Measurements from ENCODE around the gene EEF1E1.
A peak's percentile ranks its signal among the peaks of the same experiment; 100 is the strongest.

Gene EEF1E1

DNA sequence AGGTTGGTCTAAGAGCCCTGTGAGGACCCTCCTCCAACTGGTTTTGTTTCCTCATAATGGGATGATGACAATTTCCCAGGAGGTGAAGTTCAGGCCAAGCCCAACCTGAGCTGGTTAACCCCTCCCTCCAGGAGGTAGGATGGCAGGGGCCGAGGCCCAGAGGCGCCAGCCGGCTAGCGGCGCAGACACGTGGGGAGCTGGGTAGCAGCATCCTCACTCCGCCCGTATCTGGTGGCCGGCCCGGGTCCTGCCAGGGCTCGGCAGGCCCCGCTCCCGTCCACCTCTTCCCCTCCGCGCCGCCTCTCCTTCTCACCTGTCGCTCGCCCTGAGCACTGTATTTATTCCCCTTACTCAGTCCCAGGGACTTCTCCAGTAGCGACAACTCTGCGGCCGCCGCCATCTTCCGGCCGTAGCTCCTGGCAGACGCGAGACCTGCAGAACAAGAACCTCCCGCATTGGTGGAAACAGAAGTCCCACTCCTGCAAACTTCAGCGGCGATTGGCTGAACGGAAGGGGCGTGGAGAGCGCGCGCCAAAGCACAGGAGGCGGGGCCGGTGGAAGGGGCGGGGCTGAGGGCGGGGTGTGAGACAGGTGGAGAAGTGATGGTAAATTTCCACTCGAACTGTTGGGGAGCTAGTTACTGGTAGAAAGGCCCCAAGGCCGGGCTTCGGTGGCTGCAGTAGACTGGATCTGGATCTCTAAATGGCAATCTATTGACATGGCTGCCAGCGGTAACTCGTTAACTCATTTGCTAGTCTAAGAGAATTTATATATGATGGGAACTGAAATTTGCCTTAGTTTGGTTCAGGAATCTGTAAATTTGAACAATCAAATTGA lies at the start of gene EEF1E1:
EEF1E1 (minus strand) TSS at position 427 of the 837 bp plus-strand sequence; CDS start at position 400, 27 bp downstream.
- peak; percentile 98 for DNase-seq (ENCODE audit: low spot score)

DNA sequence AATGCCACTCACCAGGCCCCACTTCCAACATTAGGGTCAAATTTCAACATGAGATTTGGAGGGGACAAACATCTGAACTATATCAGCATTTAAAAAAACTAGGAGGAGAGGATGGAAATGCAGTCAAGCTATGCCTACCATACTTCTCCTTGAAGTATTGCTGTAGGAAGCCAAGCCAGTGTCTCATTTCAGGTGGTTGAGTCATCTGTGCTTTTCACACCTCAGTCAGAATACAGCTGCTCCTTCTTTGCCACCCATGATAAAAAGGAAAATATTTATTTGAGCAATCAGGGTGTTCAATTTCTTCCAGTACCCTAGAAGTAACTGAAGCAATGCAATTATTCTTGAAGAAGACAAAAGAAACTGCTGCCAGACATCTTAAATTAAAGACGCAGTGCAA lies 47.0 kb upstream of the EEF1E1 start:
- DNase-seq (ENCODE audit: low spot score) = no peak

DNA sequence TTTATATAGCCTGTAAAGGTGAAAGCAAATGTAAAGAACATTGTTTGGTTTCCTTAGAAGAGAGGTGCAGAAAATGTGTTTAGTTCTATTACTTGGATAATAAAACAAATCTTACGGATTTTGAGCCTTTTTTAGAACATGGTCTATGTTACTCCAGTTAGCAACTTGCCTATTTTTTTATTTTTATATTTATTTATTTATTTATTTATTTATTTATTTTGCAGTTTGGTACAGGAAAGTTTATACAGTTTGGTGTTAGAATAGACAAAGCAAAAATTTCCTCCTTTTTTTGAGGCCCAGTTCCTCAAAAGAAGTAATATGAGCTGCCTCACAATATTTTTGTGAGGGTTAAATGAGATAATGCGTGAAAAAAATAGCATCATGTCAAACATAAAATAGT lies 41.6 kb upstream of the EEF1E1 start:
- no peak for DNase-seq (ENCODE audit: low spot score)

DNA sequence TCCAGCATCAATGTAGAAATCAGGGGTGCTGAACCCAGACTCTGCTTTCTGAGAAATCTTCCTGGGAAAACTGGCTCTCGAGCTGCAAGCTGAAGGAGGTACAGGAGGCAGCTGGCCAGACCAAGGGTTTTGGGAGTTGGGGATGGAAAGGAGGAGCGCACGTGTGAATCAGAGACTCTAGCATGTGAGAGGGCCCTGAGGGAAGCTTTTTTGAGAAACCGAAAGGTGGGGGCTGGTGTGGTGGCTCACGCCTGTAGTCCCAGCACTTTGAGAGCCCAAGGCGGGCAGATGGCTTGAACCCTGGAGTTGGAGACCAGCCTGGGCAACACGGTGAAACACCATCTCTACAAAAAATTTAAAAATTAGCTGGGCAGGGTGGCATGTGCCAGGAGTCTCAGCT lies 37.1 kb upstream of the EEF1E1 start:
- DNase-seq (ENCODE audit: low spot score) = no peak

DNA sequence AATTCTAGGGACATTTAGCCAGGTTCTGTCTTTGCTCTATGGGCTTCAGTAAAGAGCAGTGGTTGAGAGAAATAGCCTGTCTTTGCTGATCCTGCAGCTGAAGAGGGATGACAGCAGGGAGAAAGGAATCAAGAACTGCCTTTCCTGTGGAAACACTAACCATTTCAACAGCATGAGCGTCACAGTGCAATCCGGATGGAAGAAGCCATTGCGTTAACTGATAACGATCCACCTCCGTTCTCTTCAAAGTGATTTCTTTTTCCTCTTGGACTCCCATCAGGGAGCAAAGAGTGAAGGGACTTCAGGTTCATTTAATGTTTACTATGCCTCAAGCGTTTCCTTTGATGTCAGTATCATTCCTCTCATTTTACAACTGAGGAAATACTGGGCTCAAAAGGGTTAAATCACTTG lies 35.2 kb upstream of the EEF1E1 start:
- DNase-seq (ENCODE audit: low spot score) = no peak

DNA sequence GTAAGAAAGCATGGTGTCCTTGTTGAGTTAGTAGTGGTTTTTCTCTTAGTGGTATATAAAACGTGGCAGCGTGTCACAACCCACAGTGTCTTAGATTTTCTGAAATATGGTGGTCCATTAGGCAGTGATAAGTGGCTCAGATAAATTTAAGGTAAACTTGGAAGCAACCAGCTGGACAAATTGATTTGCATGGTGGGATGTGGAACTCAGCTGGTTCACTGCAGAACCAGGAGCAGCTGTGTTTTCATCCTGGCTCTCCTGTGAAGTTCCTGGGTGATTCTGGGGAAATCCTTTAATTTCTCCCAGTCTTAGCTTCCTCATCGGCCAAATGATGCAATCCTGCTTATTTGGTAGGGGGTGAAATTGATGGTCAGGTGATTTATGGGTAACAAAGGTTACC lies 32.9 kb upstream of the EEF1E1 start:
- DNase-seq (ENCODE audit: low spot score) = no peak

DNA sequence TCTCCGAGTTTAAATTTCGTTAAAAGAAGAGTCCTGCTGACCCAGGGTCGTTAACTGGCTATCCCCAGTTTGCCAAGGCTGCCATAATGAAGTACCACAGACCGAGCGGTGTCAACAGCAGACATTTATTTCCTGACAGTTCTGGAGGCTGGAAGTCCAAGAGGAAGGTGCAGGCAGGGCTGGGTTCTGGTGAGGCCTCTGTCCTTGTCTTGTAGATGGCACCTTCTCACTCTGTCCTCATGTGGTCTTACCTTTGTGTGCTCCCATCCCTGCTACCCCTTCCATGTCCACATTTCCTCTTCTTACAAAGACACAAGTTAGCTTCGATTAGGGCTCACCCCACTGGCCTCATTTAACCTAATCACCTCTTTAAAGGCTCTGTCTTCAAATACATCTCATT lies 29.8 kb upstream of the EEF1E1 start:
- DNase-seq (ENCODE audit: low spot score) = no peak

DNA sequence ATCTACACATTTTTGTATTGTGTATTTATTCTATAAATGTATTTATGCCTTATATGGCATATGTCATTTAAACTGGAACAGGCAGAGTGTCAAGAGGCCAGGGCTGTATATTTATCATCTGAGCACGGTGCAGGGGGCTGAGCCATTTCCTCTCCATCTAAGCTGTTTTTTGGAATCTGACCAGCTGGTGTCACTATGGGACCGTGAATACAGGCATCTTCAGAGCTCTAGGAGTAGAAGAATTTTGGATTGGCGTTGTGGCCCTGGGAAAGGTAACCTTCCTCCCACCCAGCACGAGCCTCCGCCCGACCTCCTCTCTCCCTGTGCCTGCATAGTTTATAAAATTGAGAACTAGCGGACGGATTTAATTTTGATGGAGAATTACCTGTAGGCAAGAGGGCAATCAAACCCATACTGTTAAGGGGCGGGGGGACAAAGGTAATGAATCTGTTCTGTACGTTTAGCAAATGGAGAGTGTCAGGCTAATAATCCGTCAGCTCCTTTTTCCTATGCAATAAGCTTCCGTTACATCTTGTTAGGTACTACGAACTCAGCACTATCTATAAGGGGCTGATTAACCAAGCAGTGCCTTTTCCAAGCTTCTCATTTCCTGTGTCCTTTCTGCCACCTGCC lies 29.0 kb upstream of the EEF1E1 start:
- DNase-seq (ENCODE audit: low spot score) = peak; percentile 77

DNA sequence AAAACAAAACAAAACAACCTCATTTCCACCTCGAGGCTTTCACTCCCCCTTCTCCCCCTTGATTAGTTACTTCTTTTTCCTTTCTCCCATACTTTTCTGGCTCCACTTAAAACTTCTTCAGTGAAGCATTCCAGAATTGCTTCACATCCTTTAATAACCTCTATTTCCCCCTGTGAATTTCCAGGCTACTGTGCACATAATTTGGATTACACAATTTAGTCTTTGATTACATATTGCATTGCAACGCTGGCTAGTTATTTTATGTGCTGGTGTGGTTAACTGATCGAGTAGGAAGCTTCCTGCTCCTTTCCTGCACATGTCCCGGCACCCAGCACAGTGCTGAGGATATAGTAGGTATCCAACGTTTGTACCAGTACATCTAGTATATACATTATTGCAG lies 28.1 kb upstream of the EEF1E1 start:
- no peak for DNase-seq (ENCODE audit: low spot score)

DNA sequence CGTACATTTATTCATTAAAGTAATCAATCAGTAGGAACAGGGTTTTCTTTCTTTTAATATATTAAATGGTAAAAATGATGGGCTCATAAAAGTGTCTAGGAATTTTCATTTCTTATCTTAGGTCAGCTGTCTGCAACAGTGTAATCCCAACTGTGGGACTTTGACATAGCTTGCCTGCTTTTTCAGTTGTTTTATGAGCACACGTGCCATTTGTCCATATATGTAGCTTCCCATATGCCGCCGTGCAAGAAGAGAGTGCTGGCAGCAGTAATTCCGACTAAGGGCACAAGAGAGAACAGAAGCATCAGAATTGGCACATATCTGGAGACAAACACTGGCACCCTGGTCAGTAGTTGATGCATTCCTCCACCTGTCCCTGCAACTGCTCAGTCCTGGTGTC lies 20.9 kb upstream of the EEF1E1 start:
- no peak for DNase-seq (ENCODE audit: low spot score)

DNA sequence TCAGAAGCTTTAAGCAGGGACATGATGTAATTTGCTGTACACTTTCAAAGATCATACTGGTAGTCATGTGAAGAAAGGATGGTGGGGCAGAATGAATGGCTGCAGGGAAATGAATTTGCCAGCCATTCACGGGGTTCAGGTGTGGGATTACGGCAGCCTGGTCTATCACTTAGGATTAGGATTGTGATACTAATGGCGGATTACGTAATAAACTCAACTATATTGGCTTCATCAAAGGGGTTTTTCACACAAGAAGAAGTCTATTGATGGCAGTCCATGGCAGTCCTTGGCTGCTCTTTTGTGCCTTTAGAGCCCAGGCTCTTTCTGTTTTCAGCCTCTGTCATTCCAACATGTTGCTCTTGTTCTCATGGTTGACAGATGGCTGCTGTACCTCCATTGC lies 12.6 kb upstream of the EEF1E1 start:
- no peak for DNase-seq (ENCODE audit: low spot score)

DNA sequence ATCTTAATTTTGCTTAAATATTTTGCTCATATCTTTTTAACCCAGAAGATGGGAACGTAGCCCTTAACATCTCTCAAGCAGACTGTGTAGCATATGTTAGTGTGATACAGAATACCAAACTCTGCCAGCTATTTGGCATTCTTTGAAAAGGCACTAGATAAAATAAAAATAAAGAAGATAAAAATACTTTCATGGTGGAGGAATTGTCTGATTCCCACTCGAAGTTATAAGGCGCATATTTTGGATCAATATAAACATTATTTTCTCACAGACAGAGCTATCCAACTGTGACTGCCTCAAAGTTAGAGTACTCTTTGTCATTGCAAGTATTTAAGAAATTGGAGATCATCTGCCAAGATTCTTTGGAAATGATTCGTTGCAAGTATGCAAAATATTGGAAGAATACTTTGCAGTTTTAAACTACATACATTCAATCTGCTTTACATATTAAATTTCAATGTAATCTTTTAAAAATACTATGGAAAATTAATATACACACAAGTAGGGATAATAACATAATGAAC lies 10.8 kb upstream of the EEF1E1 start:
- peak; percentile 21 for DNase-seq (ENCODE audit: low spot score)

DNA sequence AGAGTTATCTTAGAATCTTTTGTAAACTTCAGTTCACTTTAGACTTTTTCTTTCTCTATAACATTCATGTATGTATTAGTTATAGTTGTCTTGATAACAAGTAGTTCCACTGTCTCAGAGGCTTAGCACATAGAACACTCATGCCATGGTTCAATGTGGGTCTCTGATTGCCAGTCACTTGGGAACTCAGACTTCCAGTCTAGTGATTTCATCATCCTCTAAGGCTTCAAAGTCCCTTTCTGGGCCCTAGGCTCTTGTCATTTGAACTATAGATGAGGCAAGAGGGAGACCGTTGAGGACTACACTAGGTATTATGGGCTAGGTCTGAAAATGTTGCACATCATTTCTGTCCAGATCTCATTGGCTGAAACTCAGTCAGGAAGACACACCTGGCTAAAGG lies 8.4 kb upstream of the EEF1E1 start:
- no peak for DNase-seq (ENCODE audit: low spot score)

DNA sequence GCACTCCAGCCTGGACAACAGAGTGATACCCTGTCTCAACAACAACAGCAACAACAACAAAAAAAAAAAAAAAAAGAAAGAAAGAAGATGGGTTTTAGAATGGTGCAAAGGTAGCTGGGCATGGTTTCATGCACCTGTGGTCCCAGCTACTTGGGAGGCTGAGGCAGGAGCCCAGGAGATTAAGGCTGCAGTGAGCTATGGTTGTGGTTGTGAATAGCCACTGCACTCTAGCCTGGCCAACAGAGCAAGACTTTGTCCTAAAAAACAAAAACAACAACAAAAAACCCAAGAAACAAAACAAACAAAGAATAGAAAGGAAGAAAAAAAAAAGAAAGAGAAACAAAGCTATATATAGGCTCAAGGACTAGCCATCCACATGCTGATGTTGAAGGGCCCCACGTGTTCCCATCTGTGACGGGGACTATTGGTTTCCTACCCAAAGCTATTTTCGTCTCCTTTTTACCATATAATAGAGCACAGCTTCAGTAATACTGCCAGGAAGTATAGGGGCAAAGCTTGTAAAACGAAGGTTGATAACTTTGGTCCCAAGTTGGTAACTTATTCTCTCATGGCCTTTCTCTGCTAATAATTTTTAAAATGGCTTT lies 7.9 kb upstream of the EEF1E1 start:
- no peak for DNase-seq (ENCODE audit: low spot score)

DNA sequence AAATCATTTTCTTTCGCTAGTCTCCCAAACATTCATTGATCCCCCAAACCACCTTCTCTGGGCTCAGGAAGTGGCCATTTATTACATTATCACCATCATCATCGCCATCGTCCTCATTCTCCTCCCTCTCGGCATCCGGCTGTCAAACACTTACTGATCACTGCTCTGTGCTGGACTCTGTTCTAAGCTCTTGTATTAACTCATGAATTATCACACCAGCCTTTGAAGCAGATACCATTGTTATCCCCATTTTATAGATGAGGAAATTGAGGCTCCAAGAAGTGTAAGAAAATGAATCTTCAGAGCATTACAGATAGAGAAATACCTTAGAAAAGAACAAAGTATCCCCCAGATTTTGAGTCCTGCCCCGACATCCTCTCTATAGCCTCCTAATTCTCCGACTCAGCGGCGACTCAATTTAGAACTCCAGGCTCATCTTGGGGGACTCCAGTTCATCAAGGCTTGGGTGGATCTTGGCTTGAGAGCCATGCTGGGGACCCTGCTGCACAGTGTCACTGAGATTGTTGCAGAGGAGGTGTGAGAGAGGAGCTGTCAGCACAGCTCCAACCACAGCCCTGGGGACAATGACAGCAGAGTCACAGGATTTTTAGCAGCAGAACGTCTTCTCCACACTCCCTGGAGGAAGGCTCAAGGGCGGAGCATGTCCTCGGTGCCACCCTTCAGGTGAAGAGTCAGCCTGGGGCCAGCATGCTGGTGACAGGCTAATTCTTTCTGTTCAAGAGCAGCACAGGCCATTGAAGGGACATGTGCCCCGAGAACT lies 6.6 kb upstream of the EEF1E1 start:
- DNase-seq (ENCODE audit: low spot score) = no peak

DNA sequence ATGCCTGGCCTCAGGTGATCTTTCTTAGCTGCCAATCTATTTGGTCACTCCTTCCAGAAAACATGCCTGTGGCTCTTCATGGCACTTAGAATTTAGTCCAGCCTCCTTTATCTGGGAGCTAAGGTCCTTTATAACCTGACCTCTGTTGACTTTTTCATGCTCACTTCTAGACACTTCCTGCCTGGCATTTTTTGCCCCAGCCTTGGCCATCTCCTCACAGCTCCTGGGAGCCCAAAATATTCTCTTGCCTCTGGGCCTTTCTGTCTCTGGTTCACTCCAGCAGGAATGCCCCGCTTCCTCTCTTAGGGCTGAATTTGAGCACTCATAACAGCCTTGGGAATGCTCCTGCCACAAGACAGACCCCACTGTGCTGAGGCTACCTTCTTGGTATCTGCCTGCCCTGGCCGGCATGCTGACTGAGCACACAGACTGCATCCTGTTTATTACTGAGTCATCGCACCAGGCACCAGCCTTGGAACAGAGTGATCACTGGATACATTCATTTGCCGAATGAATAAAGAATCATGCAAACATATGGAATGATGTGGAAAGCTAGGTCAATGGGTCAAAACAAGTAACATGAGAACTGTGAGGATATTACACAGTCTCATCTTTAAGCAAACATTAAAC lies 5.8 kb upstream of the EEF1E1 start:
- peak; percentile 89 for DNase-seq (ENCODE audit: low spot score)

DNA sequence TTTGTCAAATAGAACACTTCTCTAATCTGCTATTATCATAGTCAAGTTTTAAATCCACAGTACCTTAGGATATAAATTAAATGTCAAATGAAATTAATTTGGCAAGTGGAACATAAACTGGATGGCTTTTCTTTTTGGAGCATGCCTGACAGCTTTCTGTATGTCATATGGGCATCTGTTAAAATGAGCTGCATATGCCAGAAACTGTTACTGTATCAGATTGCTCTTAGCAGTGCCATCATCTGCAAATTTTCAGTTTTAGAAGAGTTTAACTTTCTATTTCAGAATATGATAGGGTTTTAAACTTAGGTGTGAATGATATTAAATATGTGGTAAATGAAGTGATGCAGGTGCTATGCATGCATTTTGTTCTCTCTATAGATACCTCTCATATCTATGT lies 3.4 kb upstream of the EEF1E1 start:
- DNase-seq (ENCODE audit: low spot score) = no peak

DNA sequence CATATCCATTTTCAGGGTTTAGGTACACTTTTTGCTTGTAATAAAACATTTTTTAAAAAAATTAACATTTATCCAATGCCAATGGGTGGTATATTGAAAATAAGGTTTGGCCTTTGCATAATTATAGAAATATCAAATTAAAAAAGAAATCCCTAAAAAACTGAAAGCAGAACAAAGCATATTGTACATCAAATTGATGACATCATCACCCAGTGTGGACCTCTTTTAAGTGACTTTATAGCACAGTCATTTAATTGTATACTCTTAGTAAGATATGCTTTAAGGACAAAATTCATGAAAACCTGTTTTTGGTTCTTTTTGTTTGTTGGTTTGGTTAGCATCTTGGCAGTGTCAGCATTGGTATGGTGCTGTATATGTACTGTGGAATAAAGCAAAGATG lies 1.4 kb upstream of the EEF1E1 start:
- DNase-seq (ENCODE audit: low spot score) = no peak

DNA sequence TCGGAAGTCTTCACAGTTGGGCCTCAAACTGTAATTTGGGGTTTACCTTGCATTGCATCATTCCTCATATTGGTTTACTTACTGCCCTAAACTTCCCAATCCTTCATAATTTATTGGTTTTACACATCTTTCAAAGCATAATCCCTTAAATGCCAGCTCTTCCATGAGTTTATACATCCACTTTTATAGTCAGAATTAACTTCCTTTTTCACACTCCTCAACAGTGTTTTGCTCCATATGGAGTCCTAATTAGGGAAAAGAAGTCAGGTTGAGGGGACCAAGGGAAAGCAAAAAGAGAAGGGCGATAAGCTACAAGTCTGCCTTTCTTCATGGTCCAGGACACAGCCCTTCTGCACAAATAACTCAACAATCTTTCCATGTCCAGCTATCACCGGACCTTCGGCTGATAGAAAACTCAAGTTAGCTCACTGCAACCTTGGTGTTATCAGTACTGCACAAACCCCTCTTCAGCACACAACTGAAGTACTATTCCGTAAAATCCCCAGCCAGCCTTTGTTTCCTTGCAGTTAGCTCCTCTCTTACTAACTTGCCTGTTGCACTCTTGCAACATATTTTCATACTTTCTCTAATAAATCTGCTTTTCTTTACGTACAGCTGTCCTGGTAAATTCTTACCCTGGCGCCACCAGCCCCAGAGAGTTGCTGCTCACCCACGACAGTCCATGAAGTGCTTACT lies 2.0 kb downstream of the EEF1E1 start:
- no peak for DNase-seq (ENCODE audit: low spot score)

DNA sequence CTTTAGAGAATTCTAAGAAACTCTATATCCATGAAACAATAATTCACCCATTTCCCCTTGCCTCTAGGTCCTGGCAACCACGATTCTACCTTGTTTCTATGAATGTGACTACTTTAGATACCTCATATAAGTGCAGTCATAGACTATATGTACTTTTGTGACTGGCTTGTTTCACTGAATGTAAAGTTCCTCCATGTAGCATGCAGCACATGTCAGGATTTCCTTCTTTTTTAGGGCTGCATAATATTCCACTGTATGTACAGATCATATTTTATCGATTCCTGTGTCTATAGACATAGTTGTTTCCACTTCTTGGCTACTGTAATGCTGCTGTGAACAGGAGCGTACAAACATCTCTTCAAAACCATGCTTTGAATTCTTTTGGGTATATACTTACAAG lies 11.7 kb downstream of the EEF1E1 start:
- DNase-seq (ENCODE audit: low spot score) = no peak

DNA sequence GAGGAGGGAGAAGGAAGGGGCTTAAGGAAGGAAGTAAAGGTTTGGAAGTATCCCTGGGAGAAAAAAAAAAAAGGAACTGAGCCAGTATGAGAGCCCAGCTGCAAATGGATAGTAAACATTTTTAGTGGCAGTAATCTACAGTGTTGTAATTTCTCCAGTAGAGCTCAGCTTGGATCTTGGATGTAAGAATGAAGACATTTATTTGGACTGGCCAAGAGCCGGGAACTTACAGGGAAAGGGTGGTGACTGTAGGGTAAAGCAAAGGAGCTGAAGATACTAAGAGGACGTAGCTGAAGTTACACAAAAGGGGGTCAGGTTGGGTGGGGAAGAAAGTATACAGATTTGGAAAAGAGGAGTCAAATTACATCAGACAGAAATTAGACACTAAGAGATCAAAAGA lies 13.5 kb downstream of the EEF1E1 start:
- no peak for DNase-seq (ENCODE audit: low spot score)

All from AG08395 (cell line).